SH-SY5Y (cell line): ENCODE results near the gene OTC.

Experiments used
- GATA2 ChIP-seq: IDR thresholded peaks from 2 replicates; pipeline ENCODE4 v1.6.1; 2011; ENCODE audit warnings: mild to moderate bottlenecking, low read depth, low read length
- GATA3 ChIP-seq: IDR thresholded peaks from 2 replicates; pipeline ENCODE4 v1.6.1; 2011; ENCODE audit warnings: low read depth, mild to moderate bottlenecking, low read length, moderate library complexity

- TF ChIP-seq GATA2 (no peak), GATA3 (no peak)
Observed at GRCh38 chrX:38304010-38304409, 48.4 kb upstream of the OTC start.
